ENCODE results near the gene RAPGEF1.

DNA sequence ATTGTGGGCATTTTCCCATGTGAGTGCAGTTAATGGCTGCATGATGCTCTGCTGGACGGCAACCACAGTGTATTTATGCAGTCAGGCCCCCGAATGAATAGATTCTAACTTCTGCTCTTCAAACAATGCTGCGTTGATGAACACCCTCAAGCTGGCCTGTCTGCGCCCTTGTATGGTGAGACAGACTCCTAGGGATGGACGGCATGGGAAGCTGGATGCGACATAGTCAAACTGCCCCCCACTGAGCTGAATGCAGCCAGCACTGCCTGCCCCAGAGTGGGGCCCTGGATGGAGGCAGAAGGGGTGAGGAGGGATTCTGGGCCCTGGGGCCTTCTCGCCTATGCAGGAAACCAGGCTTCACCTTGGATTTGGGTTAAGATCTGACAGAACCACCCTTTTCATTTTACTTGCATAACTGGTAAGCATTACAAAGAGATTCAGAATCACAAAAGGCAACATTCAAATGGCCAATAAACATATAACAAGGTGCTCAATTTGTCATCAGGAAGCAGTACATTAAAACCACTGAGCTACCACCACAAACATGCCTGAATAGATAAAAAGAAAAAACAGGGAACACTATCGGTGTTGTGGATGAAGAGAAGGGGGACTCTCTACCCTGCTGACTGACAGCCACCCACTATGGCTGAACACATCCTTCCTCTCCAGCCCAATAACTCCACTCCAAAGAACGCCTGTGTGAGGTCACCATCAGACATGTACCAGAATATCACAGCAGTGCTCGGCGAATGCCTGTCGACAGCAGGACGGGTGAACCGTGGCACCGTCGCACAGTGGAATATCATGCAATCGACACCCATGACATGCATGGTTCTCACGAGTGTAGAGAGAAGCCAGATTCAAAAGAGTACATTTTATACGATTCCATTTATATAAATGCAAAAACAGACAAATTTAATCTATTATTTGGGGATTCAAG lies 79.1 kb downstream of the RAPGEF1 start:
- TF ChIP-seq, protein P1, sequence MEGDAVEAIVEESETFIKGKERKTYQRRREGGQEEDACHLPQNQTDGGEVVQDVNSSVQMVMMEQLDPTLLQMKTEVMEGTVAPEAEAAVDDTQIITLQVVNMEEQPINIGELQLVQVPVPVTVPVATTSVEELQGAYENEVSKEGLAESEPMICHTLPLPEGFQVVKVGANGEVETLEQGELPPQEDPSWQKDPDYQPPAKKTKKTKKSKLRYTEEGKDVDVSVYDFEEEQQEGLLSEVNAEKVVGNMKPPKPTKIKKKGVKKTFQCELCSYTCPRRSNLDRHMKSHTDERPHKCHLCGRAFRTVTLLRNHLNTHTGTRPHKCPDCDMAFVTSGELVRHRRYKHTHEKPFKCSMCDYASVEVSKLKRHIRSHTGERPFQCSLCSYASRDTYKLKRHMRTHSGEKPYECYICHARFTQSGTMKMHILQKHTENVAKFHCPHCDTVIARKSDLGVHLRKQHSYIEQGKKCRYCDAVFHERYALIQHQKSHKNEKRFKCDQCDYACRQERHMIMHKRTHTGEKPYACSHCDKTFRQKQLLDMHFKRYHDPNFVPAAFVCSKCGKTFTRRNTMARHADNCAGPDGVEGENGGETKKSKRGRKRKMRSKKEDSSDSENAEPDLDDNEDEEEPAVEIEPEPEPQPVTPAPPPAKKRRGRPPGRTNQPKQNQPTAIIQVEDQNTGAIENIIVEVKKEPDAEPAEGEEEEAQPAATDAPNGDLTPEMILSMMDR (IDR thresholded peaks at IDR 0.05; ENCODE audit: insufficient read depth, low read depth, low read length): no peak
- no peak for TF ChIP-seq EZH2 (IDR thresholded peaks at IDR 0.05; ENCODE audit: insufficient read depth, low read length)

Data from astrocyte (in vitro differentiated cells and primary cell).